GM12878 (cell line): ENCODE results near the gene SCAMP5. TPM values are rescaled to one million over a fixed set of nuclear protein-coding genes. Genes with fewer than 3 reads are reported as not detected.
A peak's percentile ranks its signal among the peaks of the same experiment; 100 is the strongest.

Experiments
- ATAC-seq: fragments of 200-7000 bp; cut with Tn5 transposase; 3 replicates; pipeline ENCODE4 v1.9.1; 2020; ENCODE audit warnings: mild to moderate bottlenecking, moderate library complexity
- BruUV-seq: library from RNA; stranded (reverse); fragments of 400-500 nt; replicated peaks from 2 replicates; lab custom pipeline; 2021; lab: Mats Ljungman, UMichigan
- CTCF ChIA-PET: fragments of 300-600 bp; sonication (Branson Sonifier 250); formaldehyde crosslinking; extraction: SDS; loops from one replicate; lab custom pipeline; 2021; ENCODE audit warnings: inconsistent platforms; lab: Yijun Ruan, JAX
- POLR2A ChIA-PET: fragments of 350-600 bp; formaldehyde crosslinking; extraction: SDS; loops from one replicate; lab custom pipeline; 2021; ENCODE audit warnings: inconsistent platforms; lab: Charles Lee
- RAD21 ChIA-PET: fragments of 300-600 bp; sonication (Branson Sonifier 250); formaldehyde crosslinking; loops from one replicate; lab custom pipeline; 2023; ENCODE audit warnings: antibody characterized with exemption; ENCODE audit not compliant: unreplicated experiment; lab: Charles Lee
- SMC1A ChIA-PET: fragments of 300-600 bp; sonication (Branson Sonifier 250); formaldehyde crosslinking; loops from one replicate; lab custom pipeline; 2023; ENCODE audit not compliant: unreplicated experiment, uncharacterized antibody; lab: Charles Lee
- DNase-seq: peaks from one replicate; pipeline ENCODE4 v3.0.0-alpha.2; 2011; ENCODE audit warnings: low read depth, low spot score
- FAIRE-seq: peaks from 3 replicates; lab custom pipeline; 2011; peaks lifted over from hg19 to GRCh38; lab: Jason Lieb, UNC
- H2AFZ ChIP-seq: 2 replicates; pipeline ENCODE4 v1.6.0; 2011; ENCODE audit warnings: low read depth, low read length, control low read depth; ENCODE audit not compliant: control insufficient read depth
- H3K27ac ChIP-seq: 2 replicates; pipeline ENCODE4 v1.5.1; 2011; ENCODE audit warnings: control low read depth; ENCODE audit not compliant: control insufficient read depth, insufficient read depth
- H3K27me3 ChIP-seq, 2 experiments: replicated peaks in 1 of 2; 2 replicates each; pipeline versions ENCODE4 v1.6.0 to v1.6.1; 2011; ENCODE audit warnings: low read length in 1 of 2; ENCODE audit not compliant: control insufficient read depth in 2 of 2, insufficient read depth in 2 of 2
- H3K36me3 ChIP-seq, 2 experiments: 2 replicates each; pipeline ENCODE4 v1.5.1; 2011; ENCODE audit warnings: low read length in 1 of 2; ENCODE audit not compliant: control insufficient read depth in 2 of 2, insufficient read depth in 2 of 2
- H3K4me1 ChIP-seq: 2 replicates; pipeline ENCODE4 v1.6.1; 2011; ENCODE audit warnings: mild to moderate bottlenecking, low read length, moderate library complexity, mixed read lengths; ENCODE audit not compliant: control insufficient read depth, insufficient read depth
- H3K4me2 ChIP-seq: 2 replicates; pipeline ENCODE4 v1.6.0; 2011; ENCODE audit warnings: control low read depth; ENCODE audit not compliant: control insufficient read depth, insufficient read depth
- H3K4me3 ChIP-seq: fragments of 200-600 bp; sonication (generic); 2 replicates; pipeline ENCODE4 v1.5.1; 2016
- H3K79me2 ChIP-seq: 2 replicates; pipeline ENCODE4 v1.6.0; 2011; ENCODE audit warnings: low read length; ENCODE audit not compliant: control insufficient read depth, insufficient read depth
- H3K9ac ChIP-seq: 2 replicates; pipeline ENCODE4 v1.8.0; 2011; ENCODE audit warnings: low read length, control low read depth, mixed read lengths; ENCODE audit not compliant: control insufficient read depth, insufficient read depth
- H3K9me3 ChIP-seq: replicated peaks from 3 replicates; pipeline ENCODE4 v1.5.1; 2011; ENCODE audit warnings: mild to moderate bottlenecking, low read length; ENCODE audit not compliant: control insufficient read depth, insufficient read depth
- H4K20me1 ChIP-seq: 2 replicates; pipeline ENCODE4 v1.6.0; 2011; ENCODE audit not compliant: control insufficient read depth, insufficient read depth
- ASH2L ChIP-seq: fragments of 300-600, 200-600 bp; sonication (generic); IDR thresholded peaks from 2 replicates; pipeline ENCODE4 v1.6.1; 2017; ENCODE audit warnings: low read depth, mild to moderate bottlenecking, borderline replicate concordance
- FOXK2 ChIP-seq: fragments of 450-650 bp; IDR thresholded peaks from 2 replicates; pipeline ENCODE4 v1.6.1; 2017; ENCODE audit warnings: mild to moderate bottlenecking, moderate library complexity
- HDAC6 ChIP-seq: fragments of 200-600 bp; sonication (generic); IDR thresholded peaks from one replicate; pipeline ENCODE4 v1.8.0; 2017; ENCODE audit warnings: antibody characterized with exemption; ENCODE audit not compliant: unreplicated experiment
- LARP7 ChIP-seq: fragments of 450-650 bp; IDR thresholded peaks from 2 replicates; pipeline ENCODE4 v1.6.1; 2017; ENCODE audit warnings: mild to moderate bottlenecking
- NR2C1 ChIP-seq: fragments of 450-650 bp; IDR thresholded peaks from 2 replicates; pipeline ENCODE4 v1.6.1; 2017; ENCODE audit warnings: antibody characterized with exemption, mild to moderate bottlenecking, moderate library complexity
- YBX1 ChIP-seq: fragments of 450-650 bp; IDR thresholded peaks from 2 replicates; pipeline ENCODE4 v1.6.1; 2016; ENCODE audit warnings: antibody characterized with exemption
- WGBS: methylation state at CpG from one replicate; pipeline ENCODE4 v1.1.6; 2016; ENCODE audit warnings: low lambda C conversion rate; ENCODE audit not compliant: insufficient replicate concordance, insufficient coverage; ENCODE audit errors: missing lambda C conversion rate; 5-methylcytosine and 5-hydroxymethylcytosine counted together
- in situ Hi-C: fragments of 300-500 bp; cut with MboI; formaldehyde crosslinking; loops from 9 replicates; pipeline ENCODE4 v1.14.3; 2018; ENCODE audit warnings: mixed read lengths
- intact Hi-C: fragments of 100-400 bp; cut with micrococcal nuclease; formaldehyde crosslinking; loops from one replicate; pipeline ENCODE4 v1.14.2; 2022; ENCODE audit not compliant: unreplicated experiment
- polyA plus RNA-seq, 11 experiments: library from polyadenylated mRNA; depleted of rRNA in 4 of 11; unstranded in 6 of 11; stranded (reverse) in 5 of 11; fragments of >200 nt; fragmentation: Nextera tagmentation in 4 of 11; fragmentation: Illumina TruSeq in 1 of 11; extraction: Ambion mirVana in 4 of 11; extraction: Trizol in 1 of 11; gene quantifications; 1 replicate in 1 of 11; 2 replicates in 10 of 11; pipeline versions ENCODE4 v1.2.1 to v1.2.3, GENCODE V29; 2011 to 2016; ENCODE audit warnings: inconsistent platforms in 2 of 11, missing spikeins in 2 of 11, low read depth in 1 of 11
- total RNA-seq, 4 experiments: library from RNA; depleted of rRNA in 3 of 4; stranded (reverse); fragments of >200 nt in 3 of 4; fragmentation: Illumina TruSeq in 1 of 4; extraction: Trizol in 1 of 4; gene quantifications; 2 replicates each; pipeline versions ENCODE4 v1.2.1 to v1.2.3, GENCODE V29; 2013 to 2021
- TF ChIP-seq, protein P1 (sequence below): fragments of 450-650 bp; IDR thresholded peaks from 2 replicates; pipeline ENCODE4 v1.6.1; 2016; ENCODE audit warnings: mild to moderate bottlenecking
- TF ChIP-seq, protein P2 (sequence below): fragments of 450-650 bp; IDR thresholded peaks from 2 replicates; pipeline ENCODE4 v1.6.1; 2016; ENCODE audit warnings: mild to moderate bottlenecking
- TF ChIP-seq, protein P3 (sequence below): IDR thresholded peaks from 2 replicates; pipeline ENCODE4 v1.6.1; 2012; ENCODE audit warnings: low read depth, low read length, improper control_type of control experiment
- TF ChIP-seq, protein P4 (sequence below): IDR thresholded peaks from 2 replicates; pipeline ENCODE4 v1.6.1; 2012; ENCODE audit warnings: low read depth, low read length, improper control_type of control experiment
- TF ChIP-seq, protein P5 (sequence below), 3 experiments: IDR thresholded peaks in 2 of 3; conservative IDR thresholded peaks in 1 of 3; 2 replicates each; pipeline ENCODE4 v1.5.1; 2011; ENCODE audit warnings: low read depth in 3 of 3, low read length in 3 of 3, mild to moderate bottlenecking in 3 of 3, control low read depth in 2 of 3, moderate library complexity in 2 of 3, inconsistent platforms in 1 of 3, mixed read lengths in 1 of 3; ENCODE audit not compliant: control insufficient read depth in 2 of 3, insufficient read depth in 1 of 3; ENCODE audit errors: extremely low read depth in 1 of 3

The SCAMP5 gene
- total and polyA plus RNA-seq, 10 of the 15 experiments (the other 5 are each of a cell fraction or from before 2014, with no cell fraction given): 1.6 to 41.6 (median 16.9) TPM

DNA sequence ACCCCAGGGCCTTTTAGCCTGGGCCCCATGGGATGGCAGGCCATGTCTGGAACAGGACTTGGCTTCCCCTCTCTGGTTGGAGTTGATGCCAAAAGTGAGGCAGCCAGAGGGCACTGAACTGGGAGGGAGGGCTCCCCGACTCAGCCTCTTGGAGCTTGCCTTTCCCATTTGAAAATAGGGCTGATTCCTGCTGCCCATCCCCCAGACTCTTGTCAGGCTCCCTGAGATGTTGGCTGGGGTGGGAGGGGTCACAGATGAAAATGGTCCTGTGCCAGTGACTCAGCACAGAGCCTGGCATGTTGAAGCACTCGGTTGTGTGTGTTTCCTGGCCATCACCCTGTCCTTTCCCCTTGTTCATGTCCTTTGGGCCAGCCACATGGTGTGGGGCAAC, 34.7 kb downstream of the SCAMP5 start:
- Histone ChIP-seq H3K27ac (peak overlapping the region; percentile 74), H3K4me3 (no peak overlapping the region)
- WGBS: 95% methylated on average over 2 of the region's 2 CpGs
- TF ChIP-seq, protein P1, sequence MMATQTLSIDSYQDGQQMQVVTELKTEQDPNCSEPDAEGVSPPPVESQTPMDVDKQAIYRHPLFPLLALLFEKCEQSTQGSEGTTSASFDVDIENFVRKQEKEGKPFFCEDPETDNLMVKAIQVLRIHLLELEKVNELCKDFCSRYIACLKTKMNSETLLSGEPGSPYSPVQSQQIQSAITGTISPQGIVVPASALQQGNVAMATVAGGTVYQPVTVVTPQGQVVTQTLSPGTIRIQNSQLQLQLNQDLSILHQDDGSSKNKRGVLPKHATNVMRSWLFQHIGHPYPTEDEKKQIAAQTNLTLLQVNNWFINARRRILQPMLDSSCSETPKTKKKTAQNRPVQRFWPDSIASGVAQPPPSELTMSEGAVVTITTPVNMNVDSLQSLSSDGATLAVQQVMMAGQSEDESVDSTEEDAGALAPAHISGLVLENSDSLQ: no peak
- TF ChIP-seq FOXK2 (no peak), YBX1 (no peak), ASH2L (no peak), HDAC6 (no peak), NR2C1 (no peak), LARP7 (no peak)
- TF ChIP-seq, protein P2, sequence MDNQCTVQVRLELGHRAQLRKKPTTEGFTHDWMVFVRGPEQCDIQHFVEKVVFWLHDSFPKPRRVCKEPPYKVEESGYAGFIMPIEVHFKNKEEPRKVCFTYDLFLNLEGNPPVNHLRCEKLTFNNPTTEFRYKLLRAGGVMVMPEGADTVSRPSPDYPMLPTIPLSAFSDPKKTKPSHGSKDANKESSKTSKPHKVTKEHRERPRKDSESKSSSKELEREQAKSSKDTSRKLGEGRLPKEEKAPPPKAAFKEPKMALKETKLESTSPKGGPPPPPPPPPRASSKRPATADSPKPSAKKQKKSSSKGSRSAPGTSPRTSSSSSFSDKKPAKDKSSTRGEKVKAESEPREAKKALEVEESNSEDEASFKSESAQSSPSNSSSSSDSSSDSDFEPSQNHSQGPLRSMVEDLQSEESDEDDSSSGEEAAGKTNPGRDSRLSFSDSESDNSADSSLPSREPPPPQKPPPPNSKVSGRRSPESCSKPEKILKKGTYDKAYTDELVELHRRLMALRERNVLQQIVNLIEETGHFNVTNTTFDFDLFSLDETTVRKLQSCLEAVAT: no peak
- TF ChIP-seq, protein P3, sequence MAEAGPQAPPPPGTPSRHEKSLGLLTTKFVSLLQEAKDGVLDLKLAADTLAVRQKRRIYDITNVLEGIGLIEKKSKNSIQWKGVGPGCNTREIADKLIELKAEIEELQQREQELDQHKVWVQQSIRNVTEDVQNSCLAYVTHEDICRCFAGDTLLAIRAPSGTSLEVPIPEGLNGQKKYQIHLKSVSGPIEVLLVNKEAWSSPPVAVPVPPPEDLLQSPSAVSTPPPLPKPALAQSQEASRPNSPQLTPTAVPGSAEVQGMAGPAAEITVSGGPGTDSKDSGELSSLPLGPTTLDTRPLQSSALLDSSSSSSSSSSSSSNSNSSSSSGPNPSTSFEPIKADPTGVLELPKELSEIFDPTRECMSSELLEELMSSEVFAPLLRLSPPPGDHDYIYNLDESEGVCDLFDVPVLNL: no peak
- TF ChIP-seq, protein P4, sequence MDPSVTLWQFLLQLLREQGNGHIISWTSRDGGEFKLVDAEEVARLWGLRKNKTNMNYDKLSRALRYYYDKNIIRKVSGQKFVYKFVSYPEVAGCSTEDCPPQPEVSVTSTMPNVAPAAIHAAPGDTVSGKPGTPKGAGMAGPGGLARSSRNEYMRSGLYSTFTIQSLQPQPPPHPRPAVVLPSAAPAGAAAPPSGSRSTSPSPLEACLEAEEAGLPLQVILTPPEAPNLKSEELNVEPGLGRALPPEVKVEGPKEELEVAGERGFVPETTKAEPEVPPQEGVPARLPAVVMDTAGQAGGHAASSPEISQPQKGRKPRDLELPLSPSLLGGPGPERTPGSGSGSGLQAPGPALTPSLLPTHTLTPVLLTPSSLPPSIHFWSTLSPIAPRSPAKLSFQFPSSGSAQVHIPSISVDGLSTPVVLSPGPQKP: no peak
- TF ChIP-seq, protein P5, sequence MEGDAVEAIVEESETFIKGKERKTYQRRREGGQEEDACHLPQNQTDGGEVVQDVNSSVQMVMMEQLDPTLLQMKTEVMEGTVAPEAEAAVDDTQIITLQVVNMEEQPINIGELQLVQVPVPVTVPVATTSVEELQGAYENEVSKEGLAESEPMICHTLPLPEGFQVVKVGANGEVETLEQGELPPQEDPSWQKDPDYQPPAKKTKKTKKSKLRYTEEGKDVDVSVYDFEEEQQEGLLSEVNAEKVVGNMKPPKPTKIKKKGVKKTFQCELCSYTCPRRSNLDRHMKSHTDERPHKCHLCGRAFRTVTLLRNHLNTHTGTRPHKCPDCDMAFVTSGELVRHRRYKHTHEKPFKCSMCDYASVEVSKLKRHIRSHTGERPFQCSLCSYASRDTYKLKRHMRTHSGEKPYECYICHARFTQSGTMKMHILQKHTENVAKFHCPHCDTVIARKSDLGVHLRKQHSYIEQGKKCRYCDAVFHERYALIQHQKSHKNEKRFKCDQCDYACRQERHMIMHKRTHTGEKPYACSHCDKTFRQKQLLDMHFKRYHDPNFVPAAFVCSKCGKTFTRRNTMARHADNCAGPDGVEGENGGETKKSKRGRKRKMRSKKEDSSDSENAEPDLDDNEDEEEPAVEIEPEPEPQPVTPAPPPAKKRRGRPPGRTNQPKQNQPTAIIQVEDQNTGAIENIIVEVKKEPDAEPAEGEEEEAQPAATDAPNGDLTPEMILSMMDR (IDR thresholded peaks at IDR 0.05 in 2 of 3, conservative IDR thresholded peaks at IDR 0.05 in 1 of 3; ENCODE audit: control insufficient read depth in 2 of 3, extremely low read depth in 1 of 3, insufficient read depth in 1 of 3, low read depth in 3 of 3, low read length in 3 of 3): no peak
- TF ChIP-seq, all 136 proteins: peak for 0
- Histone ChIP-seq H3K9ac (peak overlapping the region; percentile 49; the same call in 1 of the 2 replicates), H3K36me3 (peaks cover 0 to 2% of the 10 kb centered on the region in 2 experiments; a peak in 3 of 4 replicates), H3K4me2 (peak overlapping the region; percentile 69; the same call in 1 of the 2 replicates), H3K4me1 (peaks cover 44% of the 10 kb centered on the region), H3K79me2 (peaks cover 11% of the 10 kb centered on the region), H3K9me3 (no peaks in the 10 kb centered on the region), H4K20me1 (no peaks in the 10 kb centered on the region), H2AFZ (no peak overlapping the region), H3K27me3 (no peaks in the 10 kb centered on the region)
- no TSS peak for BruUV-seq
- ChIA-PET SMC1A (interaction anchor here (0.6 to 4.3 kb wide), 15 partner anchors 10 to 419 kb away, joined by 3 to 49 read pairs (median 3); partner anchors contain the start of gene MAN2C1), POLR2A (interaction anchor here (0.5 to 2.9 kb wide), 5 partner anchors 13 to 174 kb away, joined by 4 to 14 read pairs (median 9); partner anchors contain the start of gene C15orf39), RAD21 (interaction anchor here (0.5 to 4.2 kb wide), 16 partner anchors 8 to 611 kb away, joined by 3 to 65 read pairs (median 5); partner anchors contain the start of genes C15orf39 and SIN3A), CTCF (interaction anchor here (0.6 to 6.7 kb wide), 23 partner anchors 8 to 654 kb away, joined by 3 to 95 read pairs (median 4); partner anchors contain the start of gene C15orf39)
- FAIRE-seq (no peak), ATAC-seq (no peak), DNase-seq (no peak)
- intact Hi-C loops (no loop called here), in situ Hi-C loops (no loop called here)
